Activated T-cell treated with anti-CD3 and anti-CD28 coated beads for 24 hours (primary cell): ENCODE results near the gene APEH.

ENCODE experiments used
- DNase-seq: peaks from one replicate; pipeline ENCODE4 v3.0.0-alpha.2; 2020; ENCODE audit warnings: low read depth

APEH gene

GRCh38 chr3:49714728-49715550, 40.8 kb downstream of the APEH start:
- DNase-seq = no peak

GRCh38 chr3:49715611-49716121, 41.5 kb downstream of the APEH start:
- no peak for DNase-seq

GRCh38 chr3:49716169-49716568, 42.0 kb downstream of the APEH start:
- DNase-seq = no peak

GRCh38 chr3:49716691-49717210, 42.6 kb downstream of the APEH start:
- DNase-seq = no peak

- no peak for DNase-seq
These were observed 43.2 kb downstream of the APEH start for GRCh38 chr3:49717211-49717958.

- DNase-seq = no peak
These were observed 44.1 kb downstream of the APEH start for GRCh38 chr3:49717959-49718857.

- DNase-seq = no peak
These were observed 44.7 kb downstream of the APEH start for GRCh38 chr3:49718858-49719213.

GRCh38 chr3:49719214-49719884, 45.2 kb downstream of the APEH start, which contains the start of gene AMIGO3:
AMIGO3 (minus strand) TSS chr3:49719684; CDS start chr3:49719465, 219 bp downstream.
- DNase-seq = peak; percentile 87

GRCh38 chr3:49720855-49721595, 46.9 kb downstream of the APEH start:
- DNase-seq = no peak

GRCh38 chr3:49721596-49721895, 47.4 kb downstream of the APEH start:
- no peak for DNase-seq

GRCh38 chr3:49721896-49722781, 48.0 kb downstream of the APEH start:
- DNase-seq = no peak

GRCh38 chr3:49722896-49723295, 48.7 kb downstream of the APEH start:
- DNase-seq = no peak

GRCh38 chr3:49723296-49723627, 49.1 kb downstream of the APEH start:
- peak; percentile 39 for DNase-seq

- peak; percentile 92 for DNase-seq
These were observed 49.7 kb downstream of the APEH start, which contains the start of gene GMPPB for GRCh38 chr3:49723628-49724551. GMPPB (minus strand) TSS chr3:49723951; CDS start chr3:49723726, 225 bp downstream.

- no peak for DNase-seq
These were observed 50.4 kb downstream of the APEH start for GRCh38 chr3:49724586-49724985.

GRCh38 chr3:49725906-49726681, 51.9 kb downstream of the APEH start:
- DNase-seq = no peak

GRCh38 chr3:49727154-49727923, 53.2 kb downstream of the APEH start:
- no peak for DNase-seq
